Caco-2 (cell line): ENCODE data around the gene COL27A1. TPM values are rescaled to one million over a fixed set of nuclear protein-coding genes. Genes with fewer than 3 reads are reported as not detected.
A peak's percentile ranks its signal among the peaks of the same experiment; 100 is the strongest.

Experiments
- BruUV-seq: library from RNA; stranded (reverse); fragments of 400-500 nt; replicated peaks from 2 replicates; lab custom pipeline; 2021; lab: Mats Ljungman, UMichigan
- CTCF ChIA-PET: fragments of 300-600 bp; sonication (Branson Sonifier 250); formaldehyde crosslinking; loops from one replicate; lab custom pipeline; 2022; ENCODE audit warnings: antibody characterized with exemption; lab: Charles Lee
- POLR2A ChIA-PET: fragments of 300-600 bp; sonication (Branson Sonifier 250); formaldehyde crosslinking; loops from one replicate; lab custom pipeline; 2022; ENCODE audit warnings: antibody characterized with exemption; lab: Charles Lee
- DNase-seq, 2 experiments: peaks; one replicate each; pipeline versions ENCODE4 v3.0.0 to v3.0.0-alpha.2; 2020 to 2022
- H3K27me3 ChIP-seq: replicated peaks from 2 replicates; pipeline ENCODE4 v1.6.0; 2011; ENCODE audit warnings: low read length; ENCODE audit not compliant: control insufficient read depth, insufficient read depth
- H3K36me3 ChIP-seq: 2 replicates; pipeline ENCODE4 v1.5.1; 2011; ENCODE audit warnings: low read length; ENCODE audit not compliant: control insufficient read depth, insufficient read depth
- H3K4me1 ChIP-seq: fragments of 250-450 bp; sonication (Bioruptor Pico); 2 replicates; pipeline ENCODE4 v1.5.1; 2020; ENCODE audit warnings: mild to moderate bottlenecking
- H3K4me3 ChIP-seq: 2 replicates; pipeline ENCODE4 v1.5.1; 2011; ENCODE audit warnings: low read depth, mild to moderate bottlenecking, control low read depth, low read length
- H3K9me3 ChIP-seq: fragments of 250-450 bp; sonication (Bioruptor Pico); 2 replicates; pipeline ENCODE4 v1.5.1; 2020; ENCODE audit warnings: mild to moderate bottlenecking, moderate library complexity
- H3K27ac Mint-ChIP-seq: one replicate; pipeline ENCODE4 v1.8.0; 2022; ENCODE audit warnings: mixed read lengths; ENCODE audit not compliant: unreplicated experiment
- H3K27me3 Mint-ChIP-seq: one replicate; pipeline ENCODE4 v1.8.0; 2022; ENCODE audit warnings: mixed read lengths; ENCODE audit not compliant: insufficient read depth, unreplicated experiment
- H3K36me3 Mint-ChIP-seq: one replicate; pipeline ENCODE4 v1.8.0; 2022; ENCODE audit warnings: mild to moderate bottlenecking, mixed read lengths; ENCODE audit not compliant: insufficient read depth, unreplicated experiment
- H3K4me1 Mint-ChIP-seq: one replicate; pipeline ENCODE4 v1.8.0; 2022; ENCODE audit warnings: low read depth, mixed read lengths; ENCODE audit not compliant: unreplicated experiment
- H3K4me3 Mint-ChIP-seq: one replicate; pipeline ENCODE4 v1.8.0; 2022; ENCODE audit warnings: mild to moderate bottlenecking, moderate library complexity, mixed read lengths; ENCODE audit not compliant: unreplicated experiment
- H3K9me3 Mint-ChIP-seq: one replicate; pipeline ENCODE4 v1.8.0; 2022; ENCODE audit warnings: mixed read lengths; ENCODE audit not compliant: unreplicated experiment
- CTCF ChIP-seq, 2 experiments: fragments of 200-600 bp in 1 of 2; IDR thresholded peaks; 1 replicate in 1 of 2; 2 replicates in 1 of 2; pipeline versions ENCODE4 v1.5.1 to v1.8.0; 2011 to 2022; ENCODE audit warnings: antibody characterized with exemption in 1 of 2, control low read depth in 1 of 2, inconsistent platforms in 1 of 2, low read depth in 1 of 2, low read length in 1 of 2, mild to moderate bottlenecking in 1 of 2, moderate library complexity in 1 of 2; ENCODE audit not compliant: insufficient read depth in 1 of 2, severe bottlenecking in 1 of 2, unreplicated experiment in 1 of 2
- intact Hi-C: fragments of 100-400 bp; cut with micrococcal nuclease; formaldehyde crosslinking; loops from one replicate; pipeline ENCODE4 v1.10.0; 2022; ENCODE audit not compliant: unreplicated experiment
- total RNA-seq: library from RNA; stranded (reverse); gene quantifications from 2 replicates; pipeline ENCODE4 v1.2.3, GENCODE V29; 2022

COL27A1 gene
- total RNA-seq, 1 experiment from 2014 or later = 31.1 TPM

GRCh38 chr9:114282926-114283325 lies 127.6 kb downstream of the COL27A1 start:
- peaks cover 6% of the 10 kb centered on the region for H3K9me3 Mint-ChIP-seq
- ChIA-PET CTCF (no interaction called here), POLR2A (no interaction called here)
- H3K27ac Mint-ChIP-seq = no peak overlapping the region
- Histone ChIP-seq H3K4me1 (peaks cover 5% of the 10 kb centered on the region), H3K9me3 (no peaks in the 10 kb centered on the region), H3K27me3 (no peaks in the 10 kb centered on the region), H3K36me3 (no peaks in the 10 kb centered on the region; the same call in none of the 2 replicates), H3K4me3 (no peak overlapping the region)
- no peak overlapping the region for H3K4me3 Mint-ChIP-seq
- H3K36me3 Mint-ChIP-seq = peaks cover 11% of the 10 kb centered on the region
- H3K27me3 Mint-ChIP-seq = no peaks in the 10 kb centered on the region
- DNase-seq = no peak
- TF ChIP-seq CTCF (IDR thresholded peaks at IDR 0.05; ENCODE audit: insufficient read depth in 1 of 2, low read depth in 1 of 2, low read length in 1 of 2, severe bottlenecking in 1 of 2, unreplicated experiment in 1 of 2) = no peak
- intact Hi-C loops = no loop called here
- BruUV-seq = no TSS peak
- peaks cover 1% of the 10 kb centered on the region for H3K4me1 Mint-ChIP-seq

GRCh38 chr9:114283551-114284111 lies 128.3 kb downstream of the COL27A1 start:
- Mint-ChIP-seq H3K27me3 (no peaks in the 10 kb centered on the region), H3K4me3 (no peak overlapping the region), H3K36me3 (peaks cover 6% of the 10 kb centered on the region), H3K4me1 (peaks cover 7% of the 10 kb centered on the region), H3K27ac (no peak overlapping the region), H3K9me3 (no peaks in the 10 kb centered on the region)
- Histone ChIP-seq H3K4me1 (peaks cover 12% of the 10 kb centered on the region), H3K36me3 (no peaks in the 10 kb centered on the region; the same call in none of the 2 replicates), H3K9me3 (no peaks in the 10 kb centered on the region), H3K4me3 (no peak overlapping the region), H3K27me3 (no peaks in the 10 kb centered on the region)
- BruUV-seq = no TSS peak
- POLR2A ChIA-PET = no interaction called here
- no peak for TF ChIP-seq CTCF (IDR thresholded peaks at IDR 0.05; ENCODE audit: insufficient read depth in 1 of 2, low read depth in 1 of 2, low read length in 1 of 2, severe bottlenecking in 1 of 2, unreplicated experiment in 1 of 2)
- CTCF ChIA-PET = no interaction called here
- intact Hi-C loops = no loop called here
- peak in 1 of 2 experiments; percentile 28 for DNase-seq

GRCh38 chr9:114284316-114285060 lies 129.2 kb downstream of the COL27A1 start:
- no peaks in the 10 kb centered on the region for H3K27me3 ChIP-seq
- Mint-ChIP-seq H3K4me3 (no peak overlapping the region), H3K36me3 (no peaks in the 10 kb centered on the region), H3K4me1 (peaks cover 7% of the 10 kb centered on the region), H3K27ac (no peak overlapping the region), H3K9me3 (no peaks in the 10 kb centered on the region), H3K27me3 (no peaks in the 10 kb centered on the region)
- TF ChIP-seq CTCF (IDR thresholded peaks at IDR 0.05; ENCODE audit: insufficient read depth in 1 of 2, low read depth in 1 of 2, low read length in 1 of 2, severe bottlenecking in 1 of 2, unreplicated experiment in 1 of 2) = no peak
- ChIA-PET POLR2A (no interaction called here), CTCF (no interaction called here)
- DNase-seq = peak in 1 of 2 experiments; percentile 26
- H3K4me1 ChIP-seq = peaks cover 14% of the 10 kb centered on the region
- intact Hi-C loops = no loop called here
- H3K36me3 ChIP-seq = no peaks in the 10 kb centered on the region; the same call in none of the 2 replicates
- BruUV-seq = no TSS peak
- H3K9me3 ChIP-seq = no peaks in the 10 kb centered on the region
- H3K4me3 ChIP-seq = no peak overlapping the region
